GM12878 (cell line): Measurements from ENCODE around the gene EIF1AX. TPM values are rescaled to one million over a fixed set of nuclear protein-coding genes. Genes with fewer than 3 reads are reported as not detected.
"Not testable (repeated sequence)": the region's sequence is repeated elsewhere in the genome, so short reads cannot be mapped to it uniquely, and the experiment has no call there.

Source experiments
- ATAC-seq: fragments of 200-7000 bp; cut with Tn5 transposase; 3 replicates; pipeline ENCODE4 v1.9.1; 2020; ENCODE audit warnings: mild to moderate bottlenecking, moderate library complexity
- BruUV-seq: library from RNA; stranded (reverse); fragments of 400-500 nt; replicated peaks from 2 replicates; lab custom pipeline; 2021; lab: Mats Ljungman, UMichigan
- CTCF ChIA-PET: fragments of 300-600 bp; sonication (Branson Sonifier 250); formaldehyde crosslinking; extraction: SDS; loops from one replicate; lab custom pipeline; 2021; ENCODE audit warnings: inconsistent platforms; lab: Yijun Ruan, JAX
- POLR2A ChIA-PET: fragments of 350-600 bp; formaldehyde crosslinking; extraction: SDS; loops from one replicate; lab custom pipeline; 2021; ENCODE audit warnings: inconsistent platforms; lab: Charles Lee
- RAD21 ChIA-PET: fragments of 300-600 bp; sonication (Branson Sonifier 250); formaldehyde crosslinking; loops from one replicate; lab custom pipeline; 2023; ENCODE audit warnings: antibody characterized with exemption; ENCODE audit not compliant: unreplicated experiment; lab: Charles Lee
- SMC1A ChIA-PET: fragments of 300-600 bp; sonication (Branson Sonifier 250); formaldehyde crosslinking; loops from one replicate; lab custom pipeline; 2023; ENCODE audit not compliant: unreplicated experiment, uncharacterized antibody; lab: Charles Lee
- DNase-seq: peaks from one replicate; pipeline ENCODE4 v3.0.0-alpha.2; 2011; ENCODE audit warnings: low read depth, low spot score
- FAIRE-seq: peaks from 3 replicates; lab custom pipeline; 2011; peaks lifted over from hg19 to GRCh38; lab: Jason Lieb, UNC
- H2AFZ ChIP-seq: 2 replicates; pipeline ENCODE4 v1.6.0; 2011; ENCODE audit warnings: low read depth, low read length, control low read depth; ENCODE audit not compliant: control insufficient read depth
- H3K27ac ChIP-seq: 2 replicates; pipeline ENCODE4 v1.5.1; 2011; ENCODE audit warnings: control low read depth; ENCODE audit not compliant: control insufficient read depth, insufficient read depth
- H3K27me3 ChIP-seq, 2 experiments: replicated peaks in 1 of 2; 2 replicates each; pipeline versions ENCODE4 v1.6.0 to v1.6.1; 2011; ENCODE audit warnings: low read length in 1 of 2; ENCODE audit not compliant: control insufficient read depth in 2 of 2, insufficient read depth in 2 of 2
- H3K36me3 ChIP-seq, 2 experiments: 2 replicates each; pipeline ENCODE4 v1.5.1; 2011; ENCODE audit warnings: low read length in 1 of 2; ENCODE audit not compliant: control insufficient read depth in 2 of 2, insufficient read depth in 2 of 2
- H3K4me1 ChIP-seq: 2 replicates; pipeline ENCODE4 v1.6.1; 2011; ENCODE audit warnings: mild to moderate bottlenecking, low read length, moderate library complexity, mixed read lengths; ENCODE audit not compliant: control insufficient read depth, insufficient read depth
- H3K4me2 ChIP-seq: 2 replicates; pipeline ENCODE4 v1.6.0; 2011; ENCODE audit warnings: control low read depth; ENCODE audit not compliant: control insufficient read depth, insufficient read depth
- H3K4me3 ChIP-seq: fragments of 200-600 bp; sonication (generic); 2 replicates; pipeline ENCODE4 v1.5.1; 2016
- H3K79me2 ChIP-seq: 2 replicates; pipeline ENCODE4 v1.6.0; 2011; ENCODE audit warnings: low read length; ENCODE audit not compliant: control insufficient read depth, insufficient read depth
- H3K9ac ChIP-seq: 2 replicates; pipeline ENCODE4 v1.8.0; 2011; ENCODE audit warnings: low read length, control low read depth, mixed read lengths; ENCODE audit not compliant: control insufficient read depth, insufficient read depth
- H3K9me3 ChIP-seq: replicated peaks from 3 replicates; pipeline ENCODE4 v1.5.1; 2011; ENCODE audit warnings: mild to moderate bottlenecking, low read length; ENCODE audit not compliant: control insufficient read depth, insufficient read depth
- H4K20me1 ChIP-seq: 2 replicates; pipeline ENCODE4 v1.6.0; 2011; ENCODE audit not compliant: control insufficient read depth, insufficient read depth
- CTCF ChIP-seq, 3 experiments: IDR thresholded peaks in 2 of 3; conservative IDR thresholded peaks in 1 of 3; 2 replicates each; pipeline ENCODE4 v1.5.1; 2011; ENCODE audit warnings: low read depth in 3 of 3, low read length in 3 of 3, mild to moderate bottlenecking in 3 of 3, control low read depth in 2 of 3, moderate library complexity in 2 of 3, inconsistent platforms in 1 of 3, mixed read lengths in 1 of 3; ENCODE audit not compliant: control insufficient read depth in 2 of 3, insufficient read depth in 1 of 3; ENCODE audit errors: extremely low read depth in 1 of 3
- WGBS: methylation state at CpG from one replicate; pipeline ENCODE4 v1.1.6; 2016; ENCODE audit warnings: low lambda C conversion rate; ENCODE audit not compliant: insufficient replicate concordance, insufficient coverage; ENCODE audit errors: missing lambda C conversion rate; 5-methylcytosine and 5-hydroxymethylcytosine counted together
- in situ Hi-C: fragments of 300-500 bp; cut with MboI; formaldehyde crosslinking; loops from 9 replicates; pipeline ENCODE4 v1.14.3; 2018; ENCODE audit warnings: mixed read lengths
- intact Hi-C: fragments of 100-400 bp; cut with micrococcal nuclease; formaldehyde crosslinking; loops from one replicate; pipeline ENCODE4 v1.14.2; 2022; ENCODE audit not compliant: unreplicated experiment
- polyA plus RNA-seq, 11 experiments: library from polyadenylated mRNA; depleted of rRNA in 4 of 11; unstranded in 6 of 11; stranded (reverse) in 5 of 11; fragments of >200 nt; fragmentation: Nextera tagmentation in 4 of 11; fragmentation: Illumina TruSeq in 1 of 11; extraction: Ambion mirVana in 4 of 11; extraction: Trizol in 1 of 11; gene quantifications; 1 replicate in 1 of 11; 2 replicates in 10 of 11; pipeline versions ENCODE4 v1.2.1 to v1.2.3, GENCODE V29; 2011 to 2016; ENCODE audit warnings: inconsistent platforms in 2 of 11, missing spikeins in 2 of 11, low read depth in 1 of 11
- total RNA-seq, 4 experiments: library from RNA; depleted of rRNA in 3 of 4; stranded (reverse); fragments of >200 nt in 3 of 4; fragmentation: Illumina TruSeq in 1 of 4; extraction: Trizol in 1 of 4; gene quantifications; 2 replicates each; pipeline versions ENCODE4 v1.2.1 to v1.2.3, GENCODE V29; 2013 to 2021

Gene EIF1AX
- total and polyA plus RNA-seq, 10 of the 15 experiments (the other 5 are each of a cell fraction or from before 2014, with no cell fraction given): 51.2 to 251 (median 86.6) TPM

- intact Hi-C loops, SMC1A ChIA-PET, in situ Hi-C loops: not testable (repeated sequence)
These were observed 14.2 kb downstream of the EIF1AX start for GRCh38 chrX:20127440-20127839.

GRCh38 chrX:20126833-20127232 lies 14.8 kb downstream of the EIF1AX start:
- RAD21 ChIA-PET, FAIRE-seq, H4K20me1 ChIP-seq, H3K27ac ChIP-seq, H3K79me2 ChIP-seq, H3K4me1 ChIP-seq, POLR2A ChIA-PET, BruUV-seq, H3K27me3 ChIP-seq, H3K9ac ChIP-seq, H3K4me2 ChIP-seq, H3K4me3 ChIP-seq, intact Hi-C loops, in situ Hi-C loops, DNase-seq, H2AFZ ChIP-seq, CTCF ChIA-PET, H3K9me3 ChIP-seq: not testable (repeated sequence)
- peak; percentile 91 for ATAC-seq
- peaks cover 2 to 15% of the 10 kb centered on the region in 2 experiments for H3K36me3 ChIP-seq
- SMC1A ChIA-PET: interaction anchor here (1.4 kb wide), 1 partner anchor 13 kb away, joined by 3 read pairs; no protein-coding TSS in a partner anchor
- 0% methylated on average over 1 of the region's 1 CpG for WGBS

More at GRCh38 chrX:20127440-20127839, 14.2 kb downstream of the EIF1AX start:
- H4K20me1 ChIP-seq, DNase-seq, H3K9ac ChIP-seq, H3K27me3 ChIP-seq, H3K4me3 ChIP-seq, H3K4me1 ChIP-seq, H3K79me2 ChIP-seq, H2AFZ ChIP-seq, H3K9me3 ChIP-seq, POLR2A ChIA-PET, H3K4me2 ChIP-seq, H3K27ac ChIP-seq: not testable (repeated sequence)
- ChIA-PET RAD21 (interaction anchor here (0.9 to 1.4 kb wide), 2 partner anchors 9 to 222 kb away, joined by 4 read pairs; no protein-coding TSS in a partner anchor), CTCF (interaction anchor here (2.6 kb wide), 1 partner anchor 223 kb away, joined by 10 read pairs; no protein-coding TSS in a partner anchor)
- TF ChIP-seq CTCF (IDR thresholded peaks at IDR 0.05 in 2 of 3, conservative IDR thresholded peaks at IDR 0.05 in 1 of 3; ENCODE audit: control insufficient read depth in 2 of 3, extremely low read depth in 1 of 3, insufficient read depth in 1 of 3, low read depth in 3 of 3, low read length in 3 of 3): peak in 1 of 3 experiments; percentile 13; a peak in 1 of 6 replicates
- H3K36me3 ChIP-seq: peaks cover 2 to 16% of the 10 kb centered on the region in 2 experiments
- 0% methylated on average over 3 of the region's 3 CpGs for WGBS
- FAIRE-seq (peak; percentile 79), ATAC-seq (peak; percentile 81)
- TSS peak; percentile 16 for BruUV-seq
